Myocyte (in vitro differentiated cells): ENCODE results near the gene JAZF1. TPM values are rescaled to one million over a fixed set of nuclear protein-coding genes. Genes with fewer than 3 reads are reported as not detected.

Source experiments
- DNase-seq: peaks from one replicate; pipeline ENCODE4 v3.0.0-alpha.2; 2012; ENCODE audit warnings: low read depth
- total RNA-seq: library from RNA; depleted of rRNA; stranded (reverse); fragments of >200 nt; gene quantifications from 2 replicates; pipeline ENCODE4 v1.2.3, GENCODE V29; 2014

Gene JAZF1
- total RNA-seq, 1 donor from 2014 or later: 9.3 TPM

DNA sequence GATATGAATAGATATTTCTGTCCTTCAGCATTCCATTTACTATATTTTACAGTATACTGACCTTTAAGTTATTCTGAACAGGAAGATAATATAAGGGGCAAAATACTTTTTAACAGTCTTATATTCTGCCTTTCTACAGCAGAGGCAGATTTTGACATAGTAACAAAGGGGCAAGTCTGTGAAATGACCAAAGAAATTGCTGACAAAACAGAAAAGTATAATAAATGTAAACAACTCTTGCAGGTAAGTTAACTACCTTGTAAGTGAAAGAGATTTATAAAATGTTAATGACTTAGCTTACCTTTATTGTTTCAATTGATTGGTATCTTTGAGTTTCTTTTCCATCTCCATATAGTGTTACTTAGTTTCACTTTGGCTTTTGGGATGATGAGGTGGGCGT lies 384.6 kb downstream of the JAZF1 start:
- DNase-seq: no peak

DNA sequence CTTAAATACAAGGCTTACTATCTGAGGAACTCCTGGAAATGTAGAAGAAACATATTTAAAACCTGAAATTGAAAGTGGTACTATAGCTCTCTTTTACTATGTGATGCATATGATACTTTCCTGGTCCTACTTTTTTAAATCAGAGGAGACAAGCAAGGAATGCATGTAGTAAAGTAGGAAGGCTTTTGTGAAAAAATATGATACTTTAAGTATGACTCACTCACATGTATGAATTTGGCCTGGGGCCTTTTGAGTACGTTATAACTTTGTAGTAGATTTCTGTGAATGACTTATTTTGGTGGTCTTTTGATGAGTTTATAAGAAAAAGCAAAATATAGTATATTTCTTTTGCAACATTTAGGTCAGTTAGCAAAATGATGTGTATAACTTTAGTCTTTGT lies 386.8 kb downstream of the JAZF1 start:
- DNase-seq: no peak

DNA sequence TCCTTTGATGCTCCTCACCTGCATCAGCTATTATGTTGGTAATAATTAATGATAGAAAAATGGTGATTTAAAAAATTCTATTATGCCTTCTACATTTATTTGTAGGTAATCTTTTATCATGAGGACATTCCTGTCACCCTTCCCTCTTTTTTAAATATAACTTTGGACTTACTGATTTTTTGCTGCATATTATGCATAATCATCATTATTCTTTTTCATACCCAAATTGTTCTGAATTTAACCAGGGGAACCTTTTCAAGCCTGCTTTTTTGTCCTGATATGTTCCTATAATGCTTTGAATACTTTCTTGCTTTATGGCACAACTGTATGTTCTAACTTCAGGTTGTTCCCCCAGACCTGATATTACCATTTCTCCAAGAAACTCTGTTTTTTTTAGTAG lies 392.2 kb downstream of the JAZF1 start:
- no peak for DNase-seq

DNA sequence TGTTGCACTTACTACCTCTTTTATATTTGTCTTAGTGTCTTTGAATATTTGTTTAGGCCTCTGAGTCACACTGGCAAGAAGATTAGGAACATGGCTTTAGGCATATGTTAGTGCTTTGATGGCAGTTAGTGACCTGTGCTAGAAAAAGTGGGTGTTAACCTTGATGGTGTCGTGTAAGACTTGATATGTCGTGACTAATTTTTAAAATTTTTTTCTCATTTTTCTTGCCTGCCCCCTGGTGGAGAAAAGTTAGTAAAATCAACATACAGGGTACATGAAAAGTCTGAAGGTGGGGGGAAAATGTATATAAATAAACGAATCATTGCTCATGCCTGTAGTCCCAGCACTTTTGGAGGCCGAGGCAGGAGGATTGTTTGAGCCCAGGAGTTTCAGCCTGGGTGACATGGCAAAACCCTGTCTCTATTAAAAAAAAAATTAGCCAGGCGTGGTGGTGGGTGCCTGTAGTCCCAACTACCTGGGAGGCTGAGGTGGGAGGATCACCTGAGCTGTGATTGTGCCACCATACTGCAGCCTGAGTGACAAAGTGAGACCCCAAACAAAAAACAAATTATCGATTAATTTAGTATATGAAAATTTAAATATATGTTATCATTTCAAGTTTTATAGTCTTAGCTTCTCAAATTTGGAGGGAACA lies 396.1 kb downstream of the JAZF1 start:
- peak; percentile 68 for DNase-seq

DNA sequence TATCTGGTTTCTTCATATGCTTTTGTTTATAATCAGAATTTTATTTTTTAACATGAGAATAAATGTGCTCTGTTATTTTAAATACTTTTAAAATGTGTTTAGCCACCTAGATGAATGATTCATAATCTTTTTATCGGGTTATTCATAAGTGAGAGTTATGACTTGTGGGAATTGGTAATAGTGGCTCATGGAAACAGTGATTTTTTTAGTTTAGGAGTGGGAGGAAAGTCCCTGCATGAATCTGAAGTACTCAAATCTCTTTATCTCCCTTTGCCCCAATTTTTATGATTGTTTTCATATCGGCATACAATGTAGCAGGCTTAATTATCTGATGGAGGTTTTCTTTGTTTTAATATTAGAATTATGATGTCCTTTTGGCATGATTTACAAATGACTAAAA lies 397.7 kb downstream of the JAZF1 start:
- no peak for DNase-seq

GRCh38 chr7:27781188-27781587 lies 399.4 kb downstream of the JAZF1 start:
- no peak for DNase-seq

Other genes with a start within 250 kb of the JAZF1 start
- 3.7 and 4.0 TPM in 2 replicates for gene CREB5, start 231.7 kb upstream of the JAZF1 start, total RNA-seq